HepG2 (cell line): ENCODE results near the gene HIVEP2. TPM values are rescaled to one million over a fixed set of nuclear protein-coding genes. Genes with fewer than 3 reads are reported as not detected.

Source experiments
- ATAC-seq: fragments of 200-7000 bp; cut with Tn5 transposase; 3 replicates; pipeline ENCODE4 v1.9.1; 2020; ENCODE audit warnings: mild to moderate bottlenecking, moderate library complexity
- BruUV-seq: library from RNA; stranded (reverse); fragments of 400-500 nt; replicated peaks from 2 replicates; lab custom pipeline; 2021; lab: Mats Ljungman, UMichigan
- CTCF ChIA-PET: fragments of 300-600 bp; formaldehyde crosslinking; extraction: SDS; loops from one replicate; lab custom pipeline; 2021; ENCODE audit warnings: low total read pairs, inconsistent platforms, low intra/inter-chr PET ratio; lab: Yijun Ruan, JAX
- POLR2A ChIA-PET: fragments of 350-600 bp; sonication (Branson Sonifier 250); formaldehyde crosslinking; loops from one replicate; lab custom pipeline; 2020; ENCODE audit warnings: antibody characterized with exemption, inconsistent platforms; lab: Yijun Ruan, JAX
- DNase-seq: peaks from one replicate; pipeline ENCODE4 v3.0.0-alpha.2; 2015; ENCODE audit warnings: low spot score
- FAIRE-seq: peaks from 3 replicates; lab custom pipeline; 2011; peaks lifted over from hg19 to GRCh38; lab: Jason Lieb, UNC
- H2AFZ ChIP-seq: one replicate; pipeline ENCODE4 v1.6.1; 2011; ENCODE audit warnings: low read length, inconsistent platforms
- H3K27ac ChIP-seq: fragments of 300-600 bp; 3 replicates; pipeline ENCODE4 v1.8.0; 2011; ENCODE audit warnings: mixed run types, mild to moderate bottlenecking, mixed read lengths, low read length, inconsistent platforms; ENCODE audit not compliant: insufficient read depth; ENCODE audit errors: extremely low read length
- H3K27me3 ChIP-seq, 2 experiments: fragments of 200-600 bp in 1 of 2; 2 replicates in 1 of 2; 3 replicates in 1 of 2; pipeline versions ENCODE4 v1.6.0 to v1.8.0; 2011; ENCODE audit warnings: low read length in 2 of 2, mild to moderate bottlenecking in 2 of 2, moderate library complexity in 2 of 2, inconsistent platforms in 1 of 2; ENCODE audit not compliant: insufficient read depth in 2 of 2, control insufficient read depth in 1 of 2
- H3K36me3 ChIP-seq, 2 experiments: fragments of 200-600 bp in 1 of 2; replicated peaks in 1 of 2; 2 replicates in 1 of 2; 3 replicates in 1 of 2; pipeline versions ENCODE4 v1.5.1 to v1.8.0; 2011; ENCODE audit warnings: low read length in 2 of 2, inconsistent platforms in 1 of 2; ENCODE audit not compliant: insufficient read depth in 2 of 2, control insufficient read depth in 1 of 2
- H3K4me1 ChIP-seq: 2 replicates; pipeline ENCODE4 v1.5.1; 2012; ENCODE audit warnings: low read length, inconsistent platforms; ENCODE audit not compliant: insufficient read depth
- H3K4me2 ChIP-seq: 2 replicates; pipeline ENCODE4 v1.6.0; 2011; ENCODE audit warnings: low read depth, low read length, inconsistent platforms
- H3K4me3 ChIP-seq, 3 experiments: fragments of 200-600 bp in 1 of 3; sonication (generic), shearing (Covaris generic) in 1 of 3; replicated peaks in 1 of 3; 2 replicates each; pipeline ENCODE4 v1.5.1; 2011 to 2016; ENCODE audit warnings: low read length in 3 of 3, inconsistent platforms in 2 of 3, low read depth in 2 of 3, mild to moderate bottlenecking in 2 of 3, control low read depth in 1 of 3, mixed read lengths in 1 of 3; ENCODE audit not compliant: insufficient read depth in 1 of 3
- H3K79me2 ChIP-seq: one replicate; pipeline ENCODE4 v1.6.1; 2011; ENCODE audit warnings: low read length, inconsistent platforms; ENCODE audit not compliant: insufficient read depth
- H3K9ac ChIP-seq: 2 replicates; pipeline ENCODE4 v1.6.0; 2011; ENCODE audit warnings: mild to moderate bottlenecking, low read depth, low read length, inconsistent platforms; ENCODE audit not compliant: insufficient read depth
- H3K9me3 ChIP-seq: 2 replicates; pipeline ENCODE4 v1.5.1; 2012; ENCODE audit warnings: mild to moderate bottlenecking, low read length
- H4K20me1 ChIP-seq: 2 replicates; pipeline ENCODE4 v1.6.0; 2011; ENCODE audit warnings: inconsistent platforms, mild to moderate bottlenecking, low read length, moderate library complexity; ENCODE audit not compliant: insufficient read depth
- EP300 ChIP-seq, 3 experiments: sonication (generic) in 1 of 3; formaldehyde crosslinking in 1 of 3; IDR thresholded peaks; 2 replicates each; pipeline versions ENCODE4 v1.5.1 to v1.6.1; 2011 to 2020; ENCODE audit warnings: low read depth in 2 of 3, low read length in 2 of 3, borderline replicate concordance in 1 of 3, improper control_type of control experiment in 1 of 3, mild to moderate bottlenecking in 1 of 3, missing genetic modification reagents in 1 of 3, moderate library complexity in 1 of 3
- FOSL1 ChIP-seq: sonication (generic); formaldehyde crosslinking; IDR thresholded peaks from 2 replicates; pipeline ENCODE4 v1.9.0; 2021; ENCODE audit warnings: missing genetic modification reagents, borderline replicate concordance
- FOSL2 ChIP-seq: sonication (generic); formaldehyde crosslinking; IDR thresholded peaks from 2 replicates; pipeline ENCODE4 v1.4.0; 2020; ENCODE audit warnings: missing genetic modification reagents
- FOXC1 ChIP-seq: sonication (generic); formaldehyde crosslinking; IDR thresholded peaks from 2 replicates; pipeline ENCODE4 v1.8.0; 2022; ENCODE audit warnings: mild to moderate bottlenecking, missing genetic modification reagents, borderline replicate concordance
- NPAS2 ChIP-seq: sonication (generic); formaldehyde crosslinking; IDR thresholded peaks from 2 replicates; pipeline ENCODE4 v1.8.0; 2022; ENCODE audit warnings: mild to moderate bottlenecking, missing genetic modification reagents, borderline replicate concordance
- PITX1 ChIP-seq: sonication (generic); formaldehyde crosslinking; IDR thresholded peaks from 2 replicates; pipeline ENCODE4 v1.5.1; 2020; ENCODE audit warnings: mild to moderate bottlenecking, missing genetic modification reagents
- PLRG1 ChIP-seq: fragments of 450-650 bp; conservative IDR thresholded peaks from 2 replicates; pipeline ENCODE4 v1.6.1; 2016
- POLR2G ChIP-seq: fragments of 200-400 bp; formaldehyde crosslinking; IDR thresholded peaks from 2 replicates; pipeline ENCODE4 v1.6.1; 2018; ENCODE audit warnings: mild to moderate bottlenecking, low read depth, low read length, moderate library complexity
- SP5 ChIP-seq: IDR thresholded peaks from 2 replicates; pipeline ENCODE4 v1.6.1; 2016; ENCODE audit warnings: low read depth, borderline replicate concordance
- ZBTB1 ChIP-seq: sonication (generic); formaldehyde crosslinking; IDR thresholded peaks from 2 replicates; pipeline ENCODE4 v1.4.0; 2020; ENCODE audit warnings: missing genetic modification reagents, borderline replicate concordance
- ZFP36 ChIP-seq: fragments of 150-350 bp; IDR thresholded peaks from 2 replicates; pipeline ENCODE4 v1.6.1; 2018; ENCODE audit warnings: borderline replicate concordance, low read length, low read depth; ENCODE audit not compliant: partially characterized antibody
- ZKSCAN5 ChIP-seq: sonication (generic); formaldehyde crosslinking; IDR thresholded peaks from 2 replicates; pipeline ENCODE4 v1.5.1; 2020; ENCODE audit warnings: mild to moderate bottlenecking, missing genetic modification reagents
- ZNF354B ChIP-seq: sonication (generic); formaldehyde crosslinking; IDR thresholded peaks from 2 replicates; pipeline ENCODE4 v1.8.0; 2022; ENCODE audit warnings: mild to moderate bottlenecking, missing genetic modification reagents
- ZNF772 ChIP-seq: sonication (generic); formaldehyde crosslinking; IDR thresholded peaks from 2 replicates; pipeline ENCODE4 v1.5.0; 2020; ENCODE audit warnings: mild to moderate bottlenecking, missing genetic modification reagents
- ZSCAN25 ChIP-seq: sonication (generic); formaldehyde crosslinking; IDR thresholded peaks from 2 replicates; pipeline ENCODE4 v1.8.0; 2022; ENCODE audit warnings: mild to moderate bottlenecking, missing genetic modification reagents
- WGBS: methylation state at CpG from one replicate; pipeline ENCODE4 v1.1.6; 2017; ENCODE audit warnings: low lambda C conversion rate; 5-methylcytosine and 5-hydroxymethylcytosine counted together
- in situ Hi-C: cut with HindIII; loops from 2 replicates; pipeline ENCODE4 v1.10.0; 2017; ENCODE audit warnings: low pct_unique_long_range_greater_than_20kb; ENCODE audit not compliant: extremely low pct_ligation_motif_present
- intact Hi-C: fragments of 100-400 bp; cut with micrococcal nuclease; formaldehyde crosslinking; loops from one replicate; pipeline ENCODE4 v1.10.0; 2022; ENCODE audit not compliant: unreplicated experiment
- polyA plus RNA-seq, 8 experiments: library from polyadenylated mRNA; depleted of rRNA in 3 of 8; stranded (reverse) in 7 of 8; unstranded in 1 of 8; fragments of >200 nt; fragmentation: Illumina TruSeq in 4 of 8; extraction: Trizol in 4 of 8; gene quantifications; 2 replicates each; pipeline versions ENCODE4 v1.2.1 to v1.2.3, GENCODE V29; 2011 to 2016; ENCODE audit warnings: low read depth in 4 of 8, missing spikeins in 1 of 8, mixed read lengths in 1 of 8; ENCODE audit not compliant: insufficient read depth in 1 of 8
- total RNA-seq, 5 experiments: library from RNA; depleted of rRNA; stranded (reverse); fragments of >200 nt; fragmentation: Illumina TruSeq; extraction: Trizol; gene quantifications; 2 replicates each; pipeline ENCODE4 v1.2.3, GENCODE V29; 2016; ENCODE audit warnings: low read depth in 1 of 5
- TF ChIP-seq, protein P1 (sequence below): sonication (generic); formaldehyde crosslinking; IDR thresholded peaks from 2 replicates; pipeline ENCODE4 v1.5.0; 2020; ENCODE audit warnings: missing genetic modification reagents
- TF ChIP-seq, protein P2 (sequence below): sonication (generic); formaldehyde crosslinking; IDR thresholded peaks from 2 replicates; pipeline ENCODE4 v1.4.0; 2020; ENCODE audit warnings: missing genetic modification reagents, mild to moderate bottlenecking, borderline replicate concordance
- TF ChIP-seq, protein P3 (sequence below): sonication (generic); formaldehyde crosslinking; IDR thresholded peaks from 2 replicates; pipeline ENCODE4 v1.5.1; 2020; ENCODE audit warnings: mild to moderate bottlenecking, missing genetic modification reagents, moderate library complexity
- TF ChIP-seq, protein P4 (sequence below): sonication (generic); formaldehyde crosslinking; IDR thresholded peaks from 2 replicates; pipeline ENCODE4 v1.4.0; 2020; ENCODE audit warnings: missing genetic modification reagents

HIVEP2 gene
- total and polyA plus RNA-seq, 2 of the 13 experiments (the other 11 are each of a cell fraction or from before 2014, with no cell fraction given): 3.4 to 12.9 TPM

DNA sequence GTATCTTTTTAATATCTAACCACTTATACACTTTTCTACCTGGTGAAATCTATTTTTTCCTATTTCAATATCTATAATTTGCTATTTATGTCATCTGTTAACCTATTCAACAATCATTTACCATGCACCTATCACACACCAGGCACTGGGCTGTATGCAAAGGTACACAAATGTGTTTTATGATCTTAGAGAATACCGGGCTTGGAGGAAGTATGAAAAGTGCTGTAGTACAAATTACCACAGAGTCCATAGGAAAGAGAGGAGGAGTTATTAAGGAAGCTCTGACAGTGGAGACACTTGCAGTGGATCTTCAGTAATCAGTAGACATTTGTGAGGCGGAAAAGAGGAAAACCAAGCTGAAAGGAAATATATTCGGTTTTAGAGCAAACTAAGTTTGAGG is 96.0 kb downstream of the HIVEP2 start:
- in situ Hi-C loops (loop anchor here (5.0 kb wide), 1 partner anchor 98 kb away; the partner anchor contains the start of gene HIVEP2), intact Hi-C loops (loop anchor here (5.0 kb wide), 2 partner anchors 38 to 78 kb away; no protein-coding TSS in a partner anchor)
- no peak for ATAC-seq
- CTCF ChIA-PET: no interaction called here
- H3K79me2 ChIP-seq: no peaks in the 10 kb centered on the region
- H2AFZ ChIP-seq: no peak overlapping the region
- H3K4me1 ChIP-seq: peaks cover 41% of the 10 kb centered on the region
- H3K27ac ChIP-seq: no peak overlapping the region
- no peaks in the 10 kb centered on the region for H3K27me3 ChIP-seq
- H4K20me1 ChIP-seq: no peaks in the 10 kb centered on the region
- no peaks in the 10 kb centered on the region for H3K9me3 ChIP-seq
- FAIRE-seq: no peak
- POLR2A ChIA-PET: no interaction called here
- TF ChIP-seq, protein P1, sequence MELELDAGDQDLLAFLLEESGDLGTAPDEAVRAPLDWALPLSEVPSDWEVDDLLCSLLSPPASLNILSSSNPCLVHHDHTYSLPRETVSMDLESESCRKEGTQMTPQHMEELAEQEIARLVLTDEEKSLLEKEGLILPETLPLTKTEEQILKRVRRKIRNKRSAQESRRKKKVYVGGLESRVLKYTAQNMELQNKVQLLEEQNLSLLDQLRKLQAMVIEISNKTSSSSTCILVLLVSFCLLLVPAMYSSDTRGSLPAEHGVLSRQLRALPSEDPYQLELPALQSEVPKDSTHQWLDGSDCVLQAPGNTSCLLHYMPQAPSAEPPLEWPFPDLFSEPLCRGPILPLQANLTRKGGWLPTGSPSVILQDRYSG (CRISPR knock-in tag): no peak
- TF ChIP-seq, protein P2, sequence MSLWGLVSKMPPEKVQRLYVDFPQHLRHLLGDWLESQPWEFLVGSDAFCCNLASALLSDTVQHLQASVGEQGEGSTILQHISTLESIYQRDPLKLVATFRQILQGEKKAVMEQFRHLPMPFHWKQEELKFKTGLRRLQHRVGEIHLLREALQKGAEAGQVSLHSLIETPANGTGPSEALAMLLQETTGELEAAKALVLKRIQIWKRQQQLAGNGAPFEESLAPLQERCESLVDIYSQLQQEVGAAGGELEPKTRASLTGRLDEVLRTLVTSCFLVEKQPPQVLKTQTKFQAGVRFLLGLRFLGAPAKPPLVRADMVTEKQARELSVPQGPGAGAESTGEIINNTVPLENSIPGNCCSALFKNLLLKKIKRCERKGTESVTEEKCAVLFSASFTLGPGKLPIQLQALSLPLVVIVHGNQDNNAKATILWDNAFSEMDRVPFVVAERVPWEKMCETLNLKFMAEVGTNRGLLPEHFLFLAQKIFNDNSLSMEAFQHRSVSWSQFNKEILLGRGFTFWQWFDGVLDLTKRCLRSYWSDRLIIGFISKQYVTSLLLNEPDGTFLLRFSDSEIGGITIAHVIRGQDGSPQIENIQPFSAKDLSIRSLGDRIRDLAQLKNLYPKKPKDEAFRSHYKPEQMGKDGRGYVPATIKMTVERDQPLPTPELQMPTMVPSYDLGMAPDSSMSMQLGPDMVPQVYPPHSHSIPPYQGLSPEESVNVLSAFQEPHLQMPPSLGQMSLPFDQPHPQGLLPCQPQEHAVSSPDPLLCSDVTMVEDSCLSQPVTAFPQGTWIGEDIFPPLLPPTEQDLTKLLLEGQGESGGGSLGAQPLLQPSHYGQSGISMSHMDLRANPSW: no peak
- TF ChIP-seq ZSCAN25 (no peak), POLR2G (no peak), ZBTB1 (CRISPR knock-in tag) (no peak), FOSL2 (CRISPR knock-in tag) (no peak), ZFP36 (no peak), EP300 (IDR thresholded peaks at IDR 0.05; ENCODE audit: low read depth in 2 of 2, low read length in 2 of 2) (no peak), EP300 (CRISPR knock-in tag; IDR thresholded peaks at IDR 0.05; ENCODE audit: borderline replicate concordance) (no peak), NPAS2 (CRISPR knock-in tag) (no peak), PLRG1 (no peak), PITX1 (CRISPR knock-in tag) (no peak), ZNF772 (CRISPR knock-in tag) (no peak), SP5 (CRISPR knock-in tag) (no peak), ZKSCAN5 (no peak), FOSL1 (CRISPR knock-in tag) (no peak), ZNF354B (CRISPR knock-in tag) (no peak), FOXC1 (CRISPR knock-in tag) (no peak)
- TF ChIP-seq, protein P3, sequence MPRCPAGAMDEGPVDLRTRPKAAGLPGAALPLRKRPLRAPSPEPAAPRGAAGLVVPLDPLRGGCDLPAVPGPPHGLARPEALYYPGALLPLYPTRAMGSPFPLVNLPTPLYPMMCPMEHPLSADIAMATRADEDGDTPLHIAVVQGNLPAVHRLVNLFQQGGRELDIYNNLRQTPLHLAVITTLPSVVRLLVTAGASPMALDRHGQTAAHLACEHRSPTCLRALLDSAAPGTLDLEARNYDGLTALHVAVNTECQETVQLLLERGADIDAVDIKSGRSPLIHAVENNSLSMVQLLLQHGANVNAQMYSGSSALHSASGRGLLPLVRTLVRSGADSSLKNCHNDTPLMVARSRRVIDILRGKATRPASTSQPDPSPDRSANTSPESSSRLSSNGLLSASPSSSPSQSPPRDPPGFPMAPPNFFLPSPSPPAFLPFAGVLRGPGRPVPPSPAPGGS (CRISPR knock-in tag): no peak
- TF ChIP-seq, protein P4, sequence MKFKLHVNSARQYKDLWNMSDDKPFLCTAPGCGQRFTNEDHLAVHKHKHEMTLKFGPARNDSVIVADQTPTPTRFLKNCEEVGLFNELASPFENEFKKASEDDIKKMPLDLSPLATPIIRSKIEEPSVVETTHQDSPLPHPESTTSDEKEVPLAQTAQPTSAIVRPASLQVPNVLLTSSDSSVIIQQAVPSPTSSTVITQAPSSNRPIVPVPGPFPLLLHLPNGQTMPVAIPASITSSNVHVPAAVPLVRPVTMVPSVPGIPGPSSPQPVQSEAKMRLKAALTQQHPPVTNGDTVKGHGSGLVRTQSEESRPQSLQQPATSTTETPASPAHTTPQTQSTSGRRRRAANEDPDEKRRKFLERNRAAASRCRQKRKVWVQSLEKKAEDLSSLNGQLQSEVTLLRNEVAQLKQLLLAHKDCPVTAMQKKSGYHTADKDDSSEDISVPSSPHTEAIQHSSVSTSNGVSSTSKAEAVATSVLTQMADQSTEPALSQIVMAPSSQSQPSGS: no peak
- no peak overlapping the region for H3K4me2 ChIP-seq
- H3K9ac ChIP-seq: no peak overlapping the region
- no peaks in the 10 kb centered on the region for H3K36me3 ChIP-seq
- no peak for DNase-seq
- no peak overlapping the region for H3K4me3 ChIP-seq
- BruUV-seq: no TSS peak
- WGBS: 90% methylated on average over 3 of the region's 3 CpGs
